ENCODE data around the gene PITPNC1. TPM values are rescaled to one million over a fixed set of nuclear protein-coding genes. Genes with fewer than 3 reads are reported as not detected.

The PITPNC1 gene
- total RNA-seq, 1 experiment from 2014 or later: 4.2 TPM

GRCh38 chr17:67729903-67730302, 352.8 kb downstream of the PITPNC1 start:
- Histone ChIP-seq H3K4me1 (no peaks in the 10 kb centered on the region), H3K4me3 (ENCODE audit: low read depth, low read length) (no peak overlapping the region), H3K36me3 (ENCODE audit: control insufficient read depth, insufficient read depth, low read length) (no peaks in the 10 kb centered on the region; the same call in none of the 2 replicates), H3K9me3 (no peaks in the 10 kb centered on the region), H3K27me3 (replicated peaks; ENCODE audit: control insufficient read depth, insufficient read depth, low read length) (no peaks in the 10 kb centered on the region)
- Mint-ChIP-seq H3K4me1 (ENCODE audit: low read depth, unreplicated experiment) (no peaks in the 10 kb centered on the region), H3K27ac (ENCODE audit: unreplicated experiment) (no peak overlapping the region), H3K4me3 (ENCODE audit: unreplicated experiment) (no peak overlapping the region), H3K27me3 (ENCODE audit: insufficient read depth, unreplicated experiment) (no peaks in the 10 kb centered on the region), H3K36me3 (ENCODE audit: insufficient read depth, unreplicated experiment) (peaks cover 97% of the 10 kb centered on the region), H3K9me3 (ENCODE audit: unreplicated experiment) (peaks cover 12% of the 10 kb centered on the region)
- no TSS peak for BruUV-seq (replicated peaks)
- ChIA-PET CTCF (no interaction called here), POLR2A (no interaction called here)
- intact Hi-C loops (cut with micrococcal nuclease; ENCODE audit: unreplicated experiment): no loop called here
- no peak for DNase-seq
- TF ChIP-seq, protein P1, sequence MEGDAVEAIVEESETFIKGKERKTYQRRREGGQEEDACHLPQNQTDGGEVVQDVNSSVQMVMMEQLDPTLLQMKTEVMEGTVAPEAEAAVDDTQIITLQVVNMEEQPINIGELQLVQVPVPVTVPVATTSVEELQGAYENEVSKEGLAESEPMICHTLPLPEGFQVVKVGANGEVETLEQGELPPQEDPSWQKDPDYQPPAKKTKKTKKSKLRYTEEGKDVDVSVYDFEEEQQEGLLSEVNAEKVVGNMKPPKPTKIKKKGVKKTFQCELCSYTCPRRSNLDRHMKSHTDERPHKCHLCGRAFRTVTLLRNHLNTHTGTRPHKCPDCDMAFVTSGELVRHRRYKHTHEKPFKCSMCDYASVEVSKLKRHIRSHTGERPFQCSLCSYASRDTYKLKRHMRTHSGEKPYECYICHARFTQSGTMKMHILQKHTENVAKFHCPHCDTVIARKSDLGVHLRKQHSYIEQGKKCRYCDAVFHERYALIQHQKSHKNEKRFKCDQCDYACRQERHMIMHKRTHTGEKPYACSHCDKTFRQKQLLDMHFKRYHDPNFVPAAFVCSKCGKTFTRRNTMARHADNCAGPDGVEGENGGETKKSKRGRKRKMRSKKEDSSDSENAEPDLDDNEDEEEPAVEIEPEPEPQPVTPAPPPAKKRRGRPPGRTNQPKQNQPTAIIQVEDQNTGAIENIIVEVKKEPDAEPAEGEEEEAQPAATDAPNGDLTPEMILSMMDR (IDR thresholded peaks at IDR 0.05; ENCODE audit: insufficient read depth in 1 of 2, low read depth in 1 of 2, low read length in 1 of 2, severe bottlenecking in 1 of 2, unreplicated experiment in 1 of 2): no peak

- TF ChIP-seq, protein P1 (IDR thresholded peaks at IDR 0.05; ENCODE audit: insufficient read depth in 1 of 2, low read depth in 1 of 2, low read length in 1 of 2, severe bottlenecking in 1 of 2, unreplicated experiment in 1 of 2): no peak
- CTCF ChIA-PET: no interaction called here
- H3K4me3 Mint-ChIP-seq (ENCODE audit: unreplicated experiment): no peak overlapping the region
- DNase-seq: no peak
- POLR2A ChIA-PET: no interaction called here
- Histone ChIP-seq H3K4me1 (no peaks in the 10 kb centered on the region), H3K36me3 (ENCODE audit: control insufficient read depth, insufficient read depth, low read length) (no peaks in the 10 kb centered on the region; the same call in none of the 2 replicates), H3K27me3 (replicated peaks; ENCODE audit: control insufficient read depth, insufficient read depth, low read length) (no peaks in the 10 kb centered on the region), H3K9me3 (no peaks in the 10 kb centered on the region), H3K4me3 (ENCODE audit: low read depth, low read length) (no peak overlapping the region)
- intact Hi-C loops (cut with micrococcal nuclease; ENCODE audit: unreplicated experiment): no loop called here
- H3K4me1 Mint-ChIP-seq (ENCODE audit: low read depth, unreplicated experiment): no peaks in the 10 kb centered on the region
- H3K27ac Mint-ChIP-seq (ENCODE audit: unreplicated experiment): no peak overlapping the region
- H3K27me3 Mint-ChIP-seq (ENCODE audit: insufficient read depth, unreplicated experiment): no peaks in the 10 kb centered on the region
- no TSS peak for BruUV-seq (replicated peaks)
- H3K9me3 Mint-ChIP-seq (ENCODE audit: unreplicated experiment): peaks cover 12% of the 10 kb centered on the region
- H3K36me3 Mint-ChIP-seq (ENCODE audit: insufficient read depth, unreplicated experiment): peaks cover 91% of the 10 kb centered on the region
These were observed 353.6 kb downstream of the PITPNC1 start for GRCh38 chr17:67730731-67731130.

- no peak overlapping the region for H3K27ac Mint-ChIP-seq (ENCODE audit: unreplicated experiment)
- H3K36me3 Mint-ChIP-seq (ENCODE audit: insufficient read depth, unreplicated experiment): peaks cover 92% of the 10 kb centered on the region
- CTCF ChIA-PET: no interaction called here
- BruUV-seq (replicated peaks): no TSS peak
- peaks cover 7% of the 10 kb centered on the region for H3K9me3 Mint-ChIP-seq (ENCODE audit: unreplicated experiment)
- H3K27me3 Mint-ChIP-seq (ENCODE audit: insufficient read depth, unreplicated experiment): no peaks in the 10 kb centered on the region
- DNase-seq: no peak
- POLR2A ChIA-PET: interaction anchor here (0.6 kb wide), 1 partner anchor 156 kb away, joined by 8 read pairs; no protein-coding TSS in a partner anchor
- no peak overlapping the region for H3K4me3 Mint-ChIP-seq (ENCODE audit: unreplicated experiment)
- no peaks in the 10 kb centered on the region; the same call in 1 of the 2 replicates for H3K36me3 ChIP-seq (ENCODE audit: control insufficient read depth, insufficient read depth, low read length)
- H3K9me3 ChIP-seq: no peaks in the 10 kb centered on the region; the same call in 1 of the 2 replicates
- TF ChIP-seq, protein P1 (IDR thresholded peaks at IDR 0.05; ENCODE audit: insufficient read depth in 1 of 2, low read depth in 1 of 2, low read length in 1 of 2, severe bottlenecking in 1 of 2, unreplicated experiment in 1 of 2): no peak
- intact Hi-C loops (cut with micrococcal nuclease; ENCODE audit: unreplicated experiment): no loop called here
- H3K4me1 ChIP-seq: no peaks in the 10 kb centered on the region
- no peaks in the 10 kb centered on the region for H3K4me1 Mint-ChIP-seq (ENCODE audit: low read depth, unreplicated experiment)
- H3K27me3 ChIP-seq (replicated peaks; ENCODE audit: control insufficient read depth, insufficient read depth, low read length): no peaks in the 10 kb centered on the region
- no peak overlapping the region for H3K4me3 ChIP-seq (ENCODE audit: low read depth, low read length)
These were observed 356.4 kb downstream of the PITPNC1 start for GRCh38 chr17:67733449-67733848.
